Nucleus accumbens (tissue), 56 donors: ENCODE results near the gene SMIM10L2A.
"Not testable (repeated sequence)": the region's sequence is repeated elsewhere in the genome, so short reads cannot be mapped to it uniquely, and the experiment has no call there.

Experiments used
- DNase-seq, 56 donors: peaks; one replicate each; lab custom pipeline; 2025; lab: John Stamatoyannopoulos, UW

The SMIM10L2A gene

DNA sequence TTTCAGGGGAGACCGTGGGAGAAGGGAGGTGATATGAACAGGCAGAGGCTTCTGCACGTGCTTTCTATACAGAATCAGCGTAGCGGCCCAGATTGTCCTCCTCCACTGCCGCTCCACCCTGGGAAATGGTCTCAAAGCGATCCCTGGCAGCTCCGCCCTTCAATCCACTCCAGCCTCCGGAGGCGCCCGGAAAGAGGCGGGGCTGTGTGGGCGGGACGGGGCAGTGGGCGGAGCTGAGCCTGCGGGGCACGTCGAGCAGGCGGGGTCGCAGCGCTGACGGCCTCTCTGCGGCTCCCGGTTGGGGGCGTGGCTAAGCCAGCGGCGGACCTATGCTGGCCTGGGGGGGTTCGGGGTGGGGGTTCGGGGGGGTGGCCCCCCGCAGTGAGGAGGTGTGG is 210 bp upstream of the SMIM10L2A start:
- peak; percentile 4 to 92 (median 80) for DNase-seq

DNA sequence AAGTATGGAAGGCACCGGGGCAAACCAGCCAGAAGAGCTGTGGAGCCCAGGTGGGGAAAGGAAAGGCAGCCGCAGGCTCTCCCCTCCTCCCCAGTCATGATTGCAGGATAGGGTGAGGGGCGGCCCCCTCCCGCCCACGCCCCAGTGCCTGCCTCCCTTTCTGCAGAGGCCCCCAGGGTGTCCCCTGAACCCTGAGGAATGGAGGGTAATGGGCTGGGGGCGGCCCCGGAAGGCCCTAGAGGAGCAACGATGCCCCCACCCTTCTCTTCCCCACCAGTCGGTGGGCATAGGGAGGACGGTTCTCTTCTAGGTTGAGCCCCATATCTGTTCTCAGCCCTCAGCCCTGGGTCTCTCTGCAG is 1.0 kb downstream of the SMIM10L2A start:
- DNase-seq: not testable (repeated sequence)

DNA sequence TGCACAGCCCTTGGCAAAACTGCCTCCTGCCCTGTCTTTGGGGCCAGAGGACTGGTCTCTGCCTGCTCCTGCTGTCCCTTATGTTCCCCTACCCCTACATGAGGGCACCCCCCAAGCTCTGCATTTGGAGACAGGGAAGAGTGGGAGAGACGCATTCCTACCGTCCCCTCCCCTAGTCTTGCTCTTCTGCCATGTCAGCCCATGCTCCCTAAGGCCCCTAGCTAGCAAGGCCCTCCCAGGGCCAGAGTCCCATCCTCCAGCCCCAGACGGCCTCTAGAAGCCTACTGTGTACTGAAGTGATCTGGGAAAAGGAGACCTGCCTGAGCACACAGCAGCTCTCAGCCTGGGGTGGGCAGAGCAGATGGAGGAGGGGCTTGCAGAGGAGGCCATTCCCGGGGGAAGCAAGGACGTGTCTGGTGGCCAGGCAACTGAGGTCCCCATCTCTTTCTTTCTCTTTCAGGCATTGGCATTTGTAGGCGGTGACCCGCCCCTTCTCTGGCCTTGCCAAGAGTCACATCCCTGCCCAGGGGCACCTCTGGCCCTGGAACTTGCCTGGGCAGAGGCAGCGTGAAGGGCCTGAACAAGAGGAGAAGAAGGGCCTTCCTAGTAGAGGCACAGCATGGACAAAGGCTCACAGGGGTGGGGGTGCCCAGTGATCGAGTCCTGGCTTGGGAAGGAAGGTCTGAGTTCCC is 1.6 kb downstream of the SMIM10L2A start:
- not testable (repeated sequence) for DNase-seq

DNA sequence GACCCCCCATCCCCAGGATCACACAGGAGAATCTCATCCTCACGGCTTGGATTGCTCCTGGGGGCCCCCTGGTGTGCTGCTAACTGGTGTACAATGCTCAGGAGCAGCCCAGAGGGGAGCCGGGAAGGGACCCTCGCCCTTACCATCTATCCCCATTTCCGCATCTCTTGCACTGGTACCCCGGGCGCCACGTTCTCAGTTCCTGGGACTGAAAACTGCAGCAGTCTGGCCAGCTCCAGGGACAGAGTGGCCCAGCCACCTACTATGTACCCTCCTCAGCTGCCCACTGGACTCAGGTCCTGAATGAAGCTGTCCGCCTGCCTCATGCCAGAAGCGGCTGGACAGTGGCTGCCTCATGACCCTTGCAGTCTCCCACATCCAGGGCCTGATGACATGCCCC is 2.7 kb downstream of the SMIM10L2A start:
- DNase-seq: no peak

DNA sequence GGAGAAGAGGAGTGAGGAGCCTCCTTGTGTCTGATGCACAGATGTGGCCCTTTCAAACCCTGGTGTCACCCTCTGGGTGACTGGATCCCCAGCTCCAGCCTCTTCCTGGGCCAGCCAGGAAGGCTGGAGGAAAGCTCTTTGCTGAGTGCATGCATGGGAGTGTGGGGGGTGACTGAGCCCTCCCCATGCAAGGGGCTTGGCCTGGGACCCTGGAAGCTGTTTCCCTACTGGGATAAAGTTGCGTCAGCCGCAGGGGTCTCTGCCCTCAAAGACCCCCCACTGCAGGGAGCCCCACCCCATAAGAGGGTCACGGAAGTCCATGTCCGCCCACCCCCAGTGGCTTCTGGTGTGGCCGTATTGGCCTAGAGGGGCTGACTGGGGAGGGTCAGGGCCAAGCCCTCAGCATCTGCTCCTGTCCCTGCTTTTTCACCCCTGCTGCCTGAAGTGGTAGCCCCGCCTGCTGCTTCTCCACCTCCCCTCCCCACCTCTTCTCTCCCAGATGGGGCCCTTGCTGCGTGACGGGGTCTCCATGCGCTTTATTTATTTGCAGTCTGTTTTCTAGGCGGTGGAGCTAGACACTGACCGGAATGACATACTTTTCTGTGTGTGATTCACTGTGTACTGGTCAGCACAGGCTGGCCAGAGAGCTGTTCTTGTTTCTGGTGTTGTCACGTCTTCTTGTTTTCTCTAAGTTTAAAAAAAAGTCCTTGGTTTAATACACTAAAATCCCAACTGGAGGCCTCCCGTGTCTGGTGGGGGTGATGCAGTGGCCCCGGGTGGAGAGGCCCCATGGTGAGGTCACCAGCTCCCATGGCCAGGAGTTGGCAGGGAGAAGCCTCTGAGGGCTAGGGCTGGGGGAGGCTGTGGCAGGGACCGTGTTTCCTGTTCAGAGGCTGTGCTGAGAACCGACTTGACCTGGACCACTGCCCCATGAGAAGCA is 3.6 kb downstream of the SMIM10L2A start:
- no peak for DNase-seq

DNA sequence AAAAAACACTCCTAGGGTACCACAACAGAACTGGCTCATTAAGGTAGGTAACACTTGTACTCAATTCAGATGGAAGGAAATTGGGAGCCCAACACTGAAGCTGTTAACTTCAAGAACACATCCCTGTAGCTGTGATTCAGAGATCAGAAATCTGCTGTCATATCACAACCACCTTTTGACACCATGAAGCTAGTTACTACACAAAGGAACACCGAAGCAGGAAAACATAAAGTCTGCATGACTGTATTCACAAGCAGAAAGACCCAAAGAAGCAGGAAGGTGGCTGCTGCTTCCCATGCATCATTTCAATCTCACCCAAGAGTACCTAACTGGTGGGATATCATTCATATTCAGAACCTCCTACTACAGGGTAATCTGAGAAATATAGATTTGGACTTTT is 7.7 kb downstream of the SMIM10L2A start:
- DNase-seq: no peak

DNA sequence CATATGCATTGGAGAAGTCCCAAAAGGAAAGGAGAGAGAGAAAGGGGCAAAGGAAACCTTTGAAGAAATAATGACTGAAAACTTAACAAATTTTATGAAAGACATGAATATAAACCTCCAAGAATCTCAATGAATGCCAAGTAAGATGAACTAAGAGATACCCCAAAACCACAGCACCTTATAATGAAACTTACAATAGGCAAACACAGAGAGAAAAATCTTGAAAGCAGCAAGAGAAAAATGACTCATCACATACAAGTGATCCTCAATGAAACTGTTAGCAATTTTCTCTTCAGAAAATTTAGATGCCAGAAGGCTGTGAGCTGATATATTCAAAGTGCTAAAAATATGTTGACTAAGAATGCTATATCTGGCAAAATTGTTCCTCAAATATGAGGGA is 10.1 kb downstream of the SMIM10L2A start:
- no peak for DNase-seq

DNA sequence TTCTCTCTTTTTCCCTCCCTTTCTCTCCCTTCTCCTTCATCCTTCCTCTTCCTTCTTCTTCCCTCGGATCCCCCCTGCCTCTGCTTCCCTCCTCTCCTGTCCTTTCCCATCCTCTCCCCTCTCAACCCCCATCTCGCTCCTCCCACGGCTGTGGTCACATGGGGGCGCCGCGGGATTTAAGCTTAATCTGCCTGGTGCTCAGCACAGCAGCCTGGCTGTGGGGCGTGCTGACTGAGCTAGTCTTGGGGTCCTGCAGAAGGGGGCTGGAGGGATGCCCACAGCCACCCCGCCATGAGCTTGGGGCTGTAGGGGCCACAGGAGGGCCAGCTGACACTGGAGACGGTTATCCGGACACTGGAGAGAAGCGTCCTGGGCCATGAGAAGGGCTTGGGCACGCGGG is 10.7 kb downstream of the SMIM10L2A start:
- DNase-seq: no peak

DNA sequence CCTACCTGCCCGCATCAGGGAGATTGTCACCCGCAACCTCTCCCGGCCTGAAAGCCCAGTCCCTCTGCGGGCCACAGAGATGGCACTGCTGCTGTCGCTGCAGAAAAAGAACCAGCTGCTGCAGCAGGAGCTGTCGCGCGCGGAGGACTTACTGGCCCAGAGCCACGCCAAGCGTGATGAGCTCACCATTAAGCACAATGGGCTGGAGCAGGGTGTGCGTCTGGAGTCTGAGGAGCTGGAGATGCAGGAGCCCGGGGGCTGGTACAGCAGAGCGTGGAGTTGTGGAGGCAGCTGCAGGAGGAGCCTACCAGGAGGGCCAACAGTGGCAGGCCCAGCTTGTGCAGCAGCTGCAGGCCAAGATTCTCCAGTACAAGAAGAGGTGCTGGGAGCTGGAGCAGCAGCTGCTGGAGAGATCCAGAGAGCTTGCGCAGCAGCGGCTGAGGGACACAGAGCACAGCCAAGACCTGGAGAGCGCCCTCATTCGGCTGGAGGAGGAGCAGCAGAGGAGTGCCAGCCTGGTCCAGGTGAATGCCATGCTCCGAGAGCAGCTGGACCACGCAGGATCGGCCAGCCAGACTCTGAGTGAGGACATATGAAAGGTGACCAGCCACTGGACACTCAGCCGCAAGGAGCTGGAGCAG is 11.3 kb downstream of the SMIM10L2A start:
- peak in 3 of 56 donors; percentile 2 to 4 (median 3) for DNase-seq

DNA sequence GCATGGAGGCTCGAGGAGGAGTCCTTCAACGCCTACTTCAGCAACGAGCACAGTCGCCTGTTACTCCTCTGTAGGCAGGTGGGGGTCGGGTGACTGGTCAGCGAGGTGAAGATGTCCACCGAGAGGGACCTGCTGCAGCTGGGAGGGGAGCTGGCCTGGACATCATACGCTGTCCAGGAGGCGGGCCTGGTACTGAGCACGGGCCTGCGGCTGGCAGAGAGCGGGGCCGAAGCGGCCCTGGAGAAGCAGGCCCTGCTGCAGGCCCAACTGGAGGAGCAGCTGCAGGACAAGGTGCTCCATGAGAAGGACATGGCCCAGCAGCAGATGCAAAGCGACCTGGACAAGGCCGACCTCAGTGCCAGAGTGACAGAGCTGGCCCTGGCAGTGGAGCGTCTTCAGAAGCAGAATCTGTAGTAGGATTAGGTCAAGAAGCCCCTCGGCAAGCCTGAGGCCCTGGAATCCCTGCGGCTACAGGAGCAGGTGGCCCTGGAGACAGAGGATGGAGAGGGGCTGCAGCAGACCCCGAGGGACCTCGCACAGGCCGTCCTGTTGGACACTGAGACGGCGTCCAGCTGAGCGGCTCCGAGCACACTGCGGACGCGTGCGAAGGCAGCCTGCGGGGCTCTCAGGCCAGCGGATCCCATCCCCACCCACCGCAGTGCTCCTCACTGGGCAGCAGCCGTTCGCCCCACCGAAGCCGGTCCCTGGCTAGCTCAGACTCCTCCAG is 11.9 kb downstream of the SMIM10L2A start:
- no peak for DNase-seq

DNA sequence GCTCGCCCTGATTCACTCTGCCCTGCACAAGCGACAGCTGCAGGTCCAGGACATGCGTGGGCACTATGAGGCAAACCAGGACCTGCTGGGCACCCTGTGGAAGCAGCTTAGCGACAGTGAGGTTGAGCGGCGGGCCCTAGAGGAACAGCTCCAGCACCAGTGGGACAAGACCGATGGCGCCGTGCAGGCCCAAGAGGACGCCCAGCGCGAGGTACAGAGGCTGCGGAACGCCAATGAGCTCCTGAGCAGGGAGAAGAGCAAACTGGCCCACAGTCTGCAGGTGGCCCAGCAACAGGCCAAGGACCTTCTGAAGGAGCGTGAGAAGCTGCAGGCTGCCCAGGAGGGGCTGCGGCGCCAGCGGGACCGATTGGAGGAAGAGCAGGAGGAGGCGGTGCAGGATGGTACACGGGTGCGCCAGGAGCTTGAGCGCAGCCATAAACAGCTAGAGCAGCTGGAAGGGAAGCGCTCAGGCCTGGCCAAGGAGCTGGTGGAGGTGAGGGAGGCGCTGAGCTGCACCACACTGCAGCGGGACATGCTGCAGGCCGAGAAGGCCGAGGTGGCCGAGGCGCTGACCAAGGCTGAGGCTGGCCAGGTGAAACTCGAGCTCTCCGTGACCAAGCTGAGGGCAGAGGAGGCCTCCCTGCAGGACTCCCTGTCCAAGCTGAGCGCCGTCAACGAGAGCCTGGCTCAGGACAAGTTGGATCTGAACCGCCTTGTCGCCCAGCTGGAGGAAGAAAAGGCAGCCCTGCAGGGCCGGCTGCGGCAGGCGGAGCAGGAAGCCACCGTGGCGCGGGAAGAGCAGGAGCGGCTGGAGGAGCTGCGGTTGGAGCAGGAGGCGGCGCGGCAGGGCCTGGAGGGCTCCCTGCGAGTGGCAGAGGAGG is 12.8 kb downstream of the SMIM10L2A start:
- DNase-seq: no peak

DNA sequence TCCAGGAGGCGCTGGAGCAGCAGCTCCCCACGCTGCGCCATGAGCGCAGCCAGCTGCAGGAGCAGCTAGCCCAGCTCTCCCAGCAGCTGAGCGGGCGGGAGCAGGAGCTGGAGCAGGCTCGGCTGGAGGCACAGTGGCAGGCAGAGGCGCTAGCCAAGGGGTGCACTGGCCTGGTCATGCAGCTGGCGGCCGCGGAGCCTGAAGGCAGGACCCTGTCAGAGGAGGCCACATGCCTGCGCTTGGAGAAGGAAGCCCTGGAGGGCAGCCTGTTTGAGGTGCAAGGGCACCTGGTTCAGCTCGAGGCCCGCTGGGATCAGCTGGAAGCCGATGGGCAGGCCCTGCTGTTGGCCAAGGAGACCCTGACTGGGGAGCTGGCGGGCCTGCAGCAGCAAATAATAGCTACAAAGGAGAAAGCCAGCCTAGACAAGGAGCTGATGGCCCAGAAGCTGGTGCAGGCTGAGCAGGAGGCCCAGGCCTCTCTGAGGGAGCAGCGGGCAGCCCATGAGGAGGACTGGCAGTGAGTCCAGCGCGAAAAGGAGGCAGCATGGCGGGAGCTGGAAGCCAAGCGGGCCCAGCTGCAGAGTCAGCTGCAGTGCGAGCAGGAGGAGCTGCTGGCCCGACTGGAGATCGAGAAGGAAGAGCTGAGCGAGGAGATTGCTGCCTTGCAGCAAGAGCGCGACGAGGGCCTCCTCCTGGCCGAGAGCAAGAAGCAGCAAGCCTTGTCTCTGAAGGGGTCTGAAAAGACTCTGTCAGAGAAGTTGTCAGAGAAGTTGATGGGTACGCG is 13.6 kb downstream of the SMIM10L2A start:
- DNase-seq: no peak

DNA sequence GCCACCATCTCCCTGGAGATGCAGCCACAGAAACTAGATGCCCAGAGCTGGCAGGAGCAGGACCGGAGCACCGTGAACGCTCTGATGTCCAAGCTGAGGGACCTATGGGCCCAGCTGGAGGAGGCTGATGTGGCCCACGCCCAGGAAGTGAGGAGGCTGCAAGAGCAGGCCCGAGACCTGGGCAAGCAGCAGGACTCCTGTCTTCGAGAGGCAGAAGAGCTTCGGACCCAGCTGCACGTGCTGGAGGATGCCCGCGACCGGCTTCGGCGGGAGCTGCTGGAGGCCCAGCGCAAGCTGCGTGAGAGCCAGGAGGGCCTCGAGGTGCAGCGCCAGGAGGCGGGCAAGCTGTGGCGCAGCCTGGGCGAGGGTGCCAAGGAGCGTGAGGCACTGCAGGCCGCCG is 14.2 kb downstream of the SMIM10L2A start:
- DNase-seq: no peak

DNA sequence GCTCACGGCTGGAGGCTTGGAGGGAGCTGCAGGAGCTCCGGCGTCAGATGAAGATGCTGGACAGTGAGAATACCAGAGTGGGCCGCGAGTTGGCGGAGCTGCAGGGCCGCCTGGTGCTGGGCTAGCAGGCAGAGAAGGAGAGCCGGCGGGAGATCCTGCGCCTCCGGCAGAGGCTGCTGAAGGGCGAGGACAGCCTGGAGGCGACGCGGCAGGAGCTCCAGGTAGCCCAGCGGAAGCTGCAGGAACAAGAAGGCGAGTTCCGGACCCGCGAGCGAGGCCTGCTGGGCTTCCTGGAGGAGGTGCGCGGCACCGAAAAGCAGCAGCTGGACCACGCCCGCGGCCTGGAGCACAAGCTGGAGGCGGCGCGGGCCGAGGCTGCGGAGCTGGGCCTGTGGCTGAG is 14.7 kb downstream of the SMIM10L2A start:
- no peak for DNase-seq

DNA sequence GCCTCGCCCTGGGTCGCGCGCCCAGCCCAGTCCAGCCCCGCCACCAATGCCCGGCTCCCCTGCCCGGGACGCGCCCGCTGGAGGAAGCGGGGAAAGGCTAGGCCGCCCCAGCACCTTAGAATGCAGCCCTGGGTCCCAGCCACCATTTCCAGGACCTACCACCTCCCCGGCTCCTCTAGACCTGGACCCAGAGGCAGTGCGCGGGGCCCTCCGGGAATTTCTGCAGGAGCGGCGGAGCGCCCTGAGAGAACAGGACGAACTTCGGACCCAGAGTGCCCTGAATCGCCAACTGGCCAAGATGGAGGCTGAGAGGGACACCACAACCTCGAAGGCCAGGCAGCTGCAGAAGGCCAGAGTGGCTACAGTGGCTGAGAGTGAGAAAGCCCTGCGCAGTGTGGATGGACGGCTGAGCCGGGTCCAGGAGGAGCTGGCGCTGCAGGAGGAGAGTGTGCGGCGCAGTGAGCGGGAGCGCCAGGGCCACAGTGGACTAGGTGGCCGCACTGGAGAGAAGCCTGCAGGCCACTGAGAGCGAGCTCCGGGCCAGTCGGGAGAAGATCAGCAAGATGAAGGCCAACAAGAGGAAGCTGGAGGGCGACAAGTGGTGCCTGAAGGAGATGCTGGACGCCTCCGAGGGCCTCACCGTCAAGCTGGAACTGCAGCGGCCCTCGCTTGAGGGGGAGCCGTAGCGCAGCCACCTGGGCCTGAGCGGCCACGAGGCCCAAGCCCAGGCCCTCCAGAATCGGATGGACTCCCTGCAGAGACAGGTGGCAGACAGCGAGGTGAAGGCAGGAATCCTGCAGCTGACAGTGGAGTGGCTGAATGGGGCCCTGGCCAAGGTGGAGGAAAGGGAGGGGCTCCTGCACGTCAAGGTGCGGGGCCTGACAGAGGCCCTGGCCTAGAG is 15.5 kb downstream of the SMIM10L2A start:
- DNase-seq: no peak

DNA sequence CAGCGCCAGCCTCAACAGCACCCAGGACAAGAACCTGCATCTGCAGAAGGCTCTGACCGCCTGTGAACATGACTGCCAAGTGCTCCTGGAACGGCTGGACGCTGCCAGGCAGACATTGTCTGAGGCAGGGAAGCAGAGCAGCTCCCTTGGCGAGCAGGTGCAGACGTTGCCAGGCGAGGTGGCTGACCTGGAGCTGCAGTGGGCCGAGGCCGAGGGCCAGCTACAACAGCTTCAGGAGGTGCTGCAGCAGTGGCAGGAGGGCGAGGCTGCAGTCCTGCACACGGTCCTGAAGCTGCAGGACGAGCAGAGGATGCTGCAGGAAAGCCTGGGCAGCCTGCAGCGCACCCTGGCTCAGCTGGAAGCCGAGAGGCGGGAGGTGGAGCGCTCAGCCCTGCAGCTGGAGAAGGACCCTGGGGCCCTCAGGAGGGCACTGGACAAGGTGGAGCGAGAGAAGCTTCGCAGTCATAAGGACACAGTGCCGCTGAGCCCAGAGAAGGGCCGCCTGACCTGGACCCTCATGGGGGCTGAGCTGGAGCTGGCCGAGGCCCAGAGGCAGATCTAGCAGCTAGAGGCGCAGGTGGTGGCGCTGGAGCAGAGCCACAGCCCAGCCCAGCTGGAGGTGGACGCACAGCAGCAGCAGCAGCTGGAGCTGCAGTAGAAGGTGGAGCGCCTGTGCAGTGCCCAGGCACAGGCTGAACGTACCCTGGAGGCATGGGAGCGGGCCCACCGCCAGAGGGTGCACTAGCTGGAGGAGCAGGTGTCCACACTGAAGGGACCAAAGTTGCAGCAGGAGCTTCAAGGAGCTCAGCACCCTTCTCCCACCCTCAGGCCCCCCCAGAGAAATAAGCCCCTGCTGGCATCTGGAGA is 16.4 kb downstream of the SMIM10L2A start:
- no peak for DNase-seq

DNA sequence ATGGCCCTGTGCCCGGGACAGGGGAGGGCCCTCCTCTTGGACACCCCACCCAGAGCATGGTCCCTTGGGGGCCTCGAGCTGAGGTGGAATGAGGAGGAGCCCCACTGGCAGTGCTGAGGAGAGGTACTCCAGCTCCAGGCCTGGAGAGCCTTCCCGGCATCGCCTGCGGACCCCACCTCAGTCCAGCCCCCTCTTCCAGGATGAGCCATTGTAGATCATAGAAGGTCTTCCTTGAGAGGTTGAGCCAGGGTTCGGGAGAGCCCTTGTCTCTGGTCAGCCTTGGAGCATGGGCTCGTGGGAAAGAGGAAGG is 16.9 kb downstream of the SMIM10L2A start:
- no peak for DNase-seq
